ENCODE results near the gene PLA2G4A.

DNA sequence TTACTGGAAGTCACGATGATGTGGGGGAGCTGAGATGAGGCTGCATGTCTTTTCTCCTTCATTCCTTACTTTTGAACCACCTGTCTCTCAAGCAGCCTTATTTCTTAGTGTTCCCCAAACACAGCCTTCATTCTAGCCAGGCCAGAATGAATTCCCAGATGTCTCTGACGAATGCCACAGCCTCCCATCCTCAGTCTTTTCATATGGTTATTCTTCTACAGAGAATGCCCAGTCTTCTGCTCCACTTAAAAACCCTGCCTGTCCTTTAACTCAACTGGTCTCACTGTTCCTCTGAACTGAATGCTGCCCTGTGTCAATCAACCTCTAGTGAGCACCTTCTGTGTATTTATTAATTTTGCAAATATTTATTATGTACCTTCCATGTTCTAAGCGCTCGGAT lies 156.2 kb downstream of the PLA2G4A start:
- TF ChIP-seq EZH2 (IDR thresholded peaks at IDR 0.05) (no peak), POLR2AphosphoS5 (IDR thresholded peaks at IDR 0.05; ENCODE audit: borderline replicate concordance, low read depth, low read length) (no peak), FOXP2 (optimal IDR thresholded peaks at IDR 0.05; ENCODE audit: control extremely low read depth, extremely low read length, insufficient read depth) (no peak)

All from SK-N-MC (cell line).